ENCODE measurements around the gene NOXRED1.

DNA sequence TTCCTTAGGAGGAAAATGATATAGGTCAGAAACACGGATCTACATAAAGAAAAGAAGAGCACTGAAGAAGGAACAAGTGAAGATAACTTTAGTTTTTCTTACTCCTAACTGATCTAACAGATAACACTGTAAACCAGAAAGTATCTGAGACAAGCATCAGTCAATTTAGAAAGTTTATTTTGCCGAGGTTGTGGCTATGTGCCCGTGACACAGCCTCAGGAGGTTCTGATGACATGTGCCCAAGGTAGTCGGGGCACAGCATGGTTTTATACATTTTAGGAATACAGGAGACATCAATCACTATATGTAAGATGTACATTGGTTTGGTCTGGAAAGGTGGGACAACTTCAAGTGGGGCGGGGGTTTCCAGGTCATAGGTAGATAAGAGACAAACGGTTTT is 23.1 kb downstream of the NOXRED1 start:
- TF ChIP-seq, protein P1, sequence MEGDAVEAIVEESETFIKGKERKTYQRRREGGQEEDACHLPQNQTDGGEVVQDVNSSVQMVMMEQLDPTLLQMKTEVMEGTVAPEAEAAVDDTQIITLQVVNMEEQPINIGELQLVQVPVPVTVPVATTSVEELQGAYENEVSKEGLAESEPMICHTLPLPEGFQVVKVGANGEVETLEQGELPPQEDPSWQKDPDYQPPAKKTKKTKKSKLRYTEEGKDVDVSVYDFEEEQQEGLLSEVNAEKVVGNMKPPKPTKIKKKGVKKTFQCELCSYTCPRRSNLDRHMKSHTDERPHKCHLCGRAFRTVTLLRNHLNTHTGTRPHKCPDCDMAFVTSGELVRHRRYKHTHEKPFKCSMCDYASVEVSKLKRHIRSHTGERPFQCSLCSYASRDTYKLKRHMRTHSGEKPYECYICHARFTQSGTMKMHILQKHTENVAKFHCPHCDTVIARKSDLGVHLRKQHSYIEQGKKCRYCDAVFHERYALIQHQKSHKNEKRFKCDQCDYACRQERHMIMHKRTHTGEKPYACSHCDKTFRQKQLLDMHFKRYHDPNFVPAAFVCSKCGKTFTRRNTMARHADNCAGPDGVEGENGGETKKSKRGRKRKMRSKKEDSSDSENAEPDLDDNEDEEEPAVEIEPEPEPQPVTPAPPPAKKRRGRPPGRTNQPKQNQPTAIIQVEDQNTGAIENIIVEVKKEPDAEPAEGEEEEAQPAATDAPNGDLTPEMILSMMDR (IDR thresholded peaks at IDR 0.05; ENCODE audit: low read depth, low read length), result no peak
- no peak for TF ChIP-seq EZH2phosphoT487 (IDR thresholded peaks at IDR 0.05; ENCODE audit: low read depth)
